IMR-90 (cell line): ENCODE measurements around the gene KLHL6. TPM values are rescaled to one million over a fixed set of nuclear protein-coding genes. Genes with fewer than 3 reads are reported as not detected.
A peak's percentile ranks its signal among the peaks of the same experiment; 100 is the strongest.

Experiments used
- ATAC-seq: fragments of 200-7000 bp; cut with Tn5 transposase; 2 replicates; pipeline ENCODE4 v1.9.1; 2020; ENCODE audit warnings: low read depth, mild to moderate bottlenecking, moderate library complexity
- BruUV-seq: library from RNA; stranded (reverse); fragments of 400-500 nt; replicated peaks from 2 replicates; lab custom pipeline; 2021; lab: Mats Ljungman, UMichigan
- CTCF ChIA-PET: fragments of 300-600 bp; formaldehyde crosslinking; extraction: SDS; loops from one replicate; lab custom pipeline; 2021; ENCODE audit warnings: antibody characterized with exemption; lab: Yijun Ruan, JAX
- POLR2A ChIA-PET: fragments of 300-600 bp; sonication (Branson Sonifier 250); formaldehyde crosslinking; loops from one replicate; lab custom pipeline; 2022; ENCODE audit warnings: antibody characterized with exemption; ENCODE audit not compliant: unreplicated experiment; lab: Charles Lee
- DNase-seq: peaks from one replicate; pipeline ENCODE4 v3.0.0; 2013
- H2AFZ ChIP-seq: replicated peaks from 2 replicates; pipeline ENCODE3; 2013; ENCODE audit warnings: low read length, mild to moderate bottlenecking; ENCODE audit not compliant: poor library complexity
- H2AK5ac ChIP-seq: 2 replicates; pipeline ENCODE4 v1.6.1; 2013; ENCODE audit warnings: low read depth, low read length, inconsistent platforms
- H2AK9ac ChIP-seq: replicated peaks from 2 replicates; pipeline ENCODE3; 2013; ENCODE audit warnings: mild to moderate bottlenecking, low read depth, low read length, moderate library complexity; ENCODE audit not compliant: poor library complexity
- H2BK120ac ChIP-seq: 2 replicates; pipeline ENCODE4 v1.6.1; 2013; ENCODE audit warnings: low read depth, low read length, inconsistent platforms
- H2BK15ac ChIP-seq: 3 replicates; pipeline ENCODE4 v1.6.1; 2013; ENCODE audit warnings: low read depth, low read length, inconsistent platforms
- H2BK20ac ChIP-seq: 2 replicates; pipeline ENCODE4 v1.6.1; 2013; ENCODE audit warnings: low read depth, mild to moderate bottlenecking, inconsistent platforms, low read length, moderate library complexity
- H2BK5ac ChIP-seq: 2 replicates; pipeline ENCODE4 v1.6.1; 2013; ENCODE audit warnings: mild to moderate bottlenecking, low read depth, low read length, inconsistent platforms; ENCODE audit not compliant: poor library complexity, severe bottlenecking
- H3K14ac ChIP-seq: replicated peaks from 2 replicates; pipeline ENCODE4 v1.6.1; 2013; ENCODE audit warnings: low read depth, low read length, inconsistent platforms
- H3K18ac ChIP-seq: 2 replicates; pipeline ENCODE4 v1.6.1; 2013; ENCODE audit warnings: low read depth, low read length, control low read depth
- H3K23ac ChIP-seq: 2 replicates; pipeline ENCODE4 v1.6.1; 2013; ENCODE audit warnings: low read depth, low read length, inconsistent platforms
- H3K27ac ChIP-seq: 2 replicates; pipeline ENCODE4 v1.5.1; 2013; ENCODE audit warnings: mild to moderate bottlenecking, control low read depth, low read length; ENCODE audit not compliant: insufficient read depth
- H3K27me3 ChIP-seq: 2 replicates; pipeline ENCODE4 v1.6.1; 2013; ENCODE audit warnings: low read length; ENCODE audit not compliant: control insufficient read depth, insufficient read depth
- H3K36me3 ChIP-seq: 2 replicates; pipeline ENCODE4 v1.6.1; 2013; ENCODE audit warnings: low read length, mixed read lengths; ENCODE audit not compliant: control insufficient read depth, insufficient read depth
- H3K4ac ChIP-seq: 2 replicates; pipeline ENCODE4 v1.6.1; 2013; ENCODE audit warnings: low read depth, low read length, inconsistent platforms
- H3K4me1 ChIP-seq: 2 replicates; pipeline ENCODE4 v1.6.1; 2013; ENCODE audit warnings: low read length, mixed read lengths; ENCODE audit not compliant: control insufficient read depth, insufficient read depth
- H3K4me2 ChIP-seq: 2 replicates; pipeline ENCODE4 v1.6.1; 2013; ENCODE audit warnings: low read depth, mild to moderate bottlenecking, control low read depth, low read length, moderate library complexity
- H3K4me3 ChIP-seq: 2 replicates; pipeline ENCODE4 v1.5.1; 2013; ENCODE audit warnings: low read depth, mild to moderate bottlenecking, control low read depth, low read length, moderate library complexity; ENCODE audit not compliant: insufficient read depth
- H3K56ac ChIP-seq: 2 replicates; pipeline ENCODE4 v1.6.1; 2013; ENCODE audit warnings: low read length, inconsistent platforms; ENCODE audit not compliant: insufficient read depth; ENCODE audit errors: extremely low read depth
- H3K79me1 ChIP-seq, 2 experiments: 2 replicates each; pipeline ENCODE4 v1.6.1; 2013; ENCODE audit warnings: low read length in 2 of 2, inconsistent platforms in 1 of 2, low read depth in 1 of 2
- H3K9ac ChIP-seq: 2 replicates; pipeline ENCODE4 v1.6.1; 2013; ENCODE audit warnings: low read depth, low read length, control low read depth
- H3K9me1 ChIP-seq: 2 replicates; pipeline ENCODE4 v1.6.1; 2013; ENCODE audit warnings: low read length, inconsistent platforms; ENCODE audit not compliant: insufficient read depth
- H3K9me3 ChIP-seq: 2 replicates; pipeline ENCODE4 v1.6.1; 2013; ENCODE audit warnings: low read length; ENCODE audit not compliant: control insufficient read depth, insufficient read depth
- H4K20me1 ChIP-seq: 2 replicates; pipeline ENCODE4 v1.6.1; 2013; ENCODE audit warnings: low read length, inconsistent platforms; ENCODE audit not compliant: insufficient read depth
- H4K5ac ChIP-seq: 2 replicates; pipeline ENCODE4 v1.6.1; 2013; ENCODE audit warnings: mild to moderate bottlenecking, low read depth, low read length, control low read depth
- H4K8ac ChIP-seq, 2 experiments: 2 replicates each; pipeline ENCODE4 v1.6.1; 2013; ENCODE audit warnings: low read depth in 2 of 2, low read length in 2 of 2, control low read depth in 1 of 2, inconsistent platforms in 1 of 2
- H4K91ac ChIP-seq: 2 replicates; pipeline ENCODE4 v1.6.1; 2013; ENCODE audit warnings: low read depth, low read length, inconsistent platforms; ENCODE audit not compliant: insufficient read depth
- BHLHE40 ChIP-seq: fragments of 150-350 bp; IDR thresholded peaks from 2 replicates; pipeline ENCODE4 v1.6.1; 2016; ENCODE audit warnings: mild to moderate bottlenecking, low read depth, low read length
- CEBPB ChIP-seq: IDR thresholded peaks from 2 replicates; pipeline ENCODE4 v1.6.1; 2012; ENCODE audit warnings: low read depth, low read length, improper control_type of control experiment
- CHD1 ChIP-seq: IDR thresholded peaks from 2 replicates; pipeline ENCODE4 v1.6.1; 2012; ENCODE audit warnings: low read depth, low read length, improper control_type of control experiment
- CTCF ChIP-seq: conservative IDR thresholded peaks from 2 replicates; pipeline ENCODE4 v1.5.1; 2012; ENCODE audit warnings: mild to moderate bottlenecking, low read depth, low read length, improper control_type of control experiment
- ELK1 ChIP-seq: fragments of 150-350 bp; IDR thresholded peaks from 2 replicates; pipeline ENCODE4 v1.6.1; 2016; ENCODE audit warnings: low read depth, mild to moderate bottlenecking, low read length, moderate library complexity, borderline replicate concordance
- FOS ChIP-seq: fragments of 150-350 bp; IDR thresholded peaks from 2 replicates; pipeline ENCODE4 v1.6.1; 2016; ENCODE audit warnings: low read depth, low read length
- MAFK ChIP-seq: IDR thresholded peaks from 2 replicates; pipeline ENCODE4 v1.6.1; 2012; ENCODE audit warnings: low read depth, low read length, improper control_type of control experiment
- MAZ ChIP-seq: IDR thresholded peaks from 2 replicates; pipeline ENCODE4 v1.6.1; 2012; ENCODE audit warnings: low read depth, mild to moderate bottlenecking, low read length, improper control_type of control experiment, moderate library complexity, borderline replicate concordance
- MXI1 ChIP-seq: IDR thresholded peaks from 2 replicates; pipeline ENCODE4 v1.6.1; 2012; ENCODE audit warnings: low read depth, mild to moderate bottlenecking, low read length, moderate library complexity, borderline replicate concordance
- POLR2A ChIP-seq: IDR thresholded peaks from 2 replicates; pipeline ENCODE4 v1.6.1; 2012; ENCODE audit warnings: mild to moderate bottlenecking, low read depth, low read length
- RCOR1 ChIP-seq: IDR thresholded peaks from 2 replicates; pipeline ENCODE4 v1.6.1; 2012; ENCODE audit warnings: mild to moderate bottlenecking, low read length, improper control_type of control experiment; ENCODE audit not compliant: insufficient replicate concordance
- RFX5 ChIP-seq: IDR thresholded peaks from 2 replicates; pipeline ENCODE4 v1.8.0; 2012; ENCODE audit warnings: low read depth, mild to moderate bottlenecking, low read length, moderate library complexity
- SMC3 ChIP-seq: fragments of 150-350 bp; IDR thresholded peaks from 2 replicates; pipeline ENCODE4 v1.6.1; 2016; ENCODE audit warnings: low read depth, mild to moderate bottlenecking, antibody characterized with exemption, low read length, moderate library complexity
- WGBS, 2 experiments: methylation state at CpG; one replicate each; pipeline versions ENCODE4 v1.1.5 to v1.1.7; 2013; ENCODE audit warnings: missing lambda C conversion rate in 2 of 2; ENCODE audit not compliant: insufficient read length in 1 of 2; ENCODE audit errors: extremely low coverage in 2 of 2; 5-methylcytosine and 5-hydroxymethylcytosine counted together
- dilution Hi-C: fragments of 300-500 bp; cut with HindIII; formaldehyde crosslinking; loops from one replicate; pipeline ENCODE4 v1.14.3; 2018; ENCODE audit warnings: low sequenced_read_pairs; ENCODE audit not compliant: unreplicated experiment
- in situ Hi-C: fragments of 300-500 bp; cut with MboI; formaldehyde crosslinking; loops from 3 replicates; pipeline ENCODE4 v1.14.3; 2019; ENCODE audit warnings: low sequenced_read_pairs, inconsistent platforms, mixed read lengths
- intact Hi-C: fragments of 100-400 bp; cut with micrococcal nuclease; formaldehyde crosslinking; loops from 2 replicates; pipeline ENCODE4 v1.10.0; 2022
- polyA plus RNA-seq, 3 experiments: library from polyadenylated mRNA; depleted of rRNA; stranded (reverse); fragments of >200 nt; gene quantifications; 2 replicates each; pipeline ENCODE4 v1.2.3, GENCODE V29; 2012; ENCODE audit warnings: low replicate concordance in 1 of 3
- total RNA-seq: library from RNA; depleted of rRNA; stranded (reverse); fragments of >200 nt; gene quantifications from 2 replicates; pipeline ENCODE4 v1.2.3, GENCODE V29; 2012

Gene KLHL6
- total and polyA plus RNA-seq, 2 of the 4 experiments (the other 2 are of a cell fraction): not detected

GRCh38 chr3:183492849-183493179 lies 62.7 kb downstream of the KLHL6 start:
- H3K4me2 ChIP-seq: no peak overlapping the region
- no peak overlapping the region for H2AFZ ChIP-seq
- no peaks in the 10 kb centered on the region for H3K9me1 ChIP-seq
- ChIA-PET POLR2A (no interaction called here), CTCF (no interaction called here)
- H2BK5ac ChIP-seq: no peak overlapping the region
- H3K18ac ChIP-seq: no peak overlapping the region
- no peak overlapping the region for H2BK20ac ChIP-seq
- no peak overlapping the region for H3K9ac ChIP-seq
- peaks cover 20% of the 10 kb centered on the region for H3K27me3 ChIP-seq
- H2BK120ac ChIP-seq: no peak overlapping the region
- no peak overlapping the region for H2AK9ac ChIP-seq
- TF ChIP-seq MAFK: no peak
- no peak for TF ChIP-seq ELK1
- no peak for TF ChIP-seq CTCF
- TF ChIP-seq CEBPB: no peak
- no peak for TF ChIP-seq BHLHE40
- TF ChIP-seq CHD1: no peak
- no peak for TF ChIP-seq FOS
- no peak for TF ChIP-seq POLR2A
- TF ChIP-seq MAZ: no peak
- TF ChIP-seq RCOR1: no peak
- TF ChIP-seq SMC3: no peak
- no peak for TF ChIP-seq MXI1
- TF ChIP-seq RFX5: no peak
- H4K91ac ChIP-seq: no peak overlapping the region
- H3K56ac ChIP-seq: no peak overlapping the region
- H4K5ac ChIP-seq: no peak overlapping the region
- H3K4me3 ChIP-seq: no peak overlapping the region
- no peak overlapping the region for H2BK15ac ChIP-seq
- in situ Hi-C loops: no loop called here
- DNase-seq (peak; percentile 36), ATAC-seq (peak; percentile 24; the same call in 1 of the 2 replicates)
- H3K36me3 ChIP-seq: no peaks in the 10 kb centered on the region
- no peak overlapping the region for H2AK5ac ChIP-seq
- H3K4ac ChIP-seq: no peak overlapping the region
- intact Hi-C loops: no loop called here
- H3K23ac ChIP-seq: no peak overlapping the region
- no TSS peak for BruUV-seq
- no peak overlapping the region for H3K27ac ChIP-seq
- H4K20me1 ChIP-seq: no peaks in the 10 kb centered on the region
- H3K14ac ChIP-seq: no peak overlapping the region
- peaks cover 5% of the 10 kb centered on the region for H3K4me1 ChIP-seq
- no peaks in the 10 kb centered on the region for H3K79me1 ChIP-seq
- H3K9me3 ChIP-seq: no peaks in the 10 kb centered on the region
- WGBS, 2 experiments: no CpG with 5 or more reads among the region's 4 CpGs
- dilution Hi-C loops: no loop called here
- no peak overlapping the region for H4K8ac ChIP-seq
